Mammary epithelial cell (primary cell): ENCODE results near the gene RPN1.

ENCODE experiments used
- EZH2 ChIP-seq: IDR thresholded peaks from 2 replicates; pipeline ENCODE4 v1.6.1; 2012; ENCODE audit warnings: low read length, inconsistent platforms, borderline replicate concordance
- TF ChIP-seq, protein P1 (sequence below), 2 donors: IDR thresholded peaks in 1 of 2; conservative IDR thresholded peaks in 1 of 2; 2 replicates each; pipeline ENCODE4 v1.5.1; 2011 to 2012; ENCODE audit warnings: inconsistent platforms in 2 of 2, low read length in 2 of 2, mild to moderate bottlenecking in 2 of 2, control low read depth in 1 of 2, low read depth in 1 of 2; ENCODE audit not compliant: insufficient read depth in 1 of 2; ENCODE audit errors: extremely low read depth in 1 of 2

DNA sequence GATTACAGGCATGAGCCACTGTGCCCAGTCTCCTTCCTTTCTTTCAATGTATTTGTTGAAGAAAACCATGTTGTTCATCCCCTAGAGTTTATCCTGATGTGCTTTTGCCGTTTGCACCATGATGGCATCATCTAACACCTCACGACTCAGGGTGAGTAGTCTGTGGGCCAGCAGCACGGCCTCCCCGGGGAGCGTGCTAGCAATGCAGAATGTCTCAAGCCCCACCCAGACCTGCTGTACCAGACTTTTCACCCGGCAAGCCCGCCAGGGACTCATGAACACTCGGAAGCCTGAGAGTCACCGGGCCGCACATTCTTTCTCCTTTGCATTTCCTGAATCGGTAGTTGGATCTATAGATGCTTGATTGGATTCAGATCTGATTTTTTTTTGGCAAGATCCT, 64.6 kb downstream of the RPN1 start:
- TF ChIP-seq, protein P1, sequence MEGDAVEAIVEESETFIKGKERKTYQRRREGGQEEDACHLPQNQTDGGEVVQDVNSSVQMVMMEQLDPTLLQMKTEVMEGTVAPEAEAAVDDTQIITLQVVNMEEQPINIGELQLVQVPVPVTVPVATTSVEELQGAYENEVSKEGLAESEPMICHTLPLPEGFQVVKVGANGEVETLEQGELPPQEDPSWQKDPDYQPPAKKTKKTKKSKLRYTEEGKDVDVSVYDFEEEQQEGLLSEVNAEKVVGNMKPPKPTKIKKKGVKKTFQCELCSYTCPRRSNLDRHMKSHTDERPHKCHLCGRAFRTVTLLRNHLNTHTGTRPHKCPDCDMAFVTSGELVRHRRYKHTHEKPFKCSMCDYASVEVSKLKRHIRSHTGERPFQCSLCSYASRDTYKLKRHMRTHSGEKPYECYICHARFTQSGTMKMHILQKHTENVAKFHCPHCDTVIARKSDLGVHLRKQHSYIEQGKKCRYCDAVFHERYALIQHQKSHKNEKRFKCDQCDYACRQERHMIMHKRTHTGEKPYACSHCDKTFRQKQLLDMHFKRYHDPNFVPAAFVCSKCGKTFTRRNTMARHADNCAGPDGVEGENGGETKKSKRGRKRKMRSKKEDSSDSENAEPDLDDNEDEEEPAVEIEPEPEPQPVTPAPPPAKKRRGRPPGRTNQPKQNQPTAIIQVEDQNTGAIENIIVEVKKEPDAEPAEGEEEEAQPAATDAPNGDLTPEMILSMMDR (conservative IDR thresholded peaks at IDR 0.05 in 1 of 2, IDR thresholded peaks at IDR 0.05 in 1 of 2; ENCODE audit: extremely low read depth in 1 of 2, insufficient read depth in 1 of 2, low read depth in 1 of 2, low read length in 2 of 2), result no peak
- no peak for TF ChIP-seq EZH2
